ENCODE measurements around the gene PLGRKT.

DNA sequence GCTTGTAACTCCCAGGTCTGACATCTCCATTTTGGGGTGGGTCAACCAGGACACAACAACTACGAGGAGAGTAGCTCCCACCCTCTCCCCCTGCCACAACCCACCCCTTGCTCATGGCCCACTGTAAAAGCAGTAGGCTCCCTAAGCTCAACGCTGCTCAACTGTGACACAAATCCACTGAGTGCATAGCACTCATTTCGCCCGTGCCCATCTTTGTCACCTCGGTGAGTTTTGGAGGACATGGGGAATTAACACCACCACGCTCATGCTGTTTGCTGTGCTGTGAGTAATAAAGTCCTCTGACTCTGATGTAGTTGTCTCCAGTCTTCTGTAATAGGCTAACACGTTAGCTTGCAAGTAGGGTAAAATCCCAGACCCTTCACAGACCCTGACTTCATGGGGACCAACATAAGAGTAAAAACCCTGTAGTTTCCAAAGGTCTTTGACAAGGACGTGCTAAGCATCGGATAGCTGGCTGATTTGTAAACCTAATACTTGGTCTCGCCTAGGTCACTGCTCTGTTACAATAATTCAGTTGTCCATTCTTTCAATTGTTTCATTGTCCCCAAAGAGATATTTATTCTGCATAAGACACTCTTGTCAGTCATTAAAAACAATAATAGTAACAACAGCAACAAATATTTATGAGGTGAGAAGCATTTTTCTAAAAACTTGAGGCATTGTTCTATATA lies 7.7 kb downstream of the PLGRKT start:
- TF ChIP-seq YY1 (IDR thresholded peaks at IDR 0.05; ENCODE audit: insufficient read depth, insufficient read length) (no peak), SUZ12 (IDR thresholded peaks at IDR 0.05; ENCODE audit: extremely low read depth, insufficient read depth, insufficient read length) (no peak)

Data from NT2/D1 (cell line).